GM21381 (cell line): ENCODE measurements around the gene FAM222A.
"Not testable (repeated sequence)": the region's sequence is repeated elsewhere in the genome, so short reads cannot be mapped to it uniquely, and the experiment has no call there.

Experiments used
- ATAC-seq: cut with Tn5 transposase; IDR thresholded peaks from one replicate; pipeline ENCODE4 v1.9.1; 2021; ENCODE audit warnings: mild to moderate bottlenecking, moderate library complexity; ENCODE audit not compliant: unreplicated experiment

FAM222A gene

DNA sequence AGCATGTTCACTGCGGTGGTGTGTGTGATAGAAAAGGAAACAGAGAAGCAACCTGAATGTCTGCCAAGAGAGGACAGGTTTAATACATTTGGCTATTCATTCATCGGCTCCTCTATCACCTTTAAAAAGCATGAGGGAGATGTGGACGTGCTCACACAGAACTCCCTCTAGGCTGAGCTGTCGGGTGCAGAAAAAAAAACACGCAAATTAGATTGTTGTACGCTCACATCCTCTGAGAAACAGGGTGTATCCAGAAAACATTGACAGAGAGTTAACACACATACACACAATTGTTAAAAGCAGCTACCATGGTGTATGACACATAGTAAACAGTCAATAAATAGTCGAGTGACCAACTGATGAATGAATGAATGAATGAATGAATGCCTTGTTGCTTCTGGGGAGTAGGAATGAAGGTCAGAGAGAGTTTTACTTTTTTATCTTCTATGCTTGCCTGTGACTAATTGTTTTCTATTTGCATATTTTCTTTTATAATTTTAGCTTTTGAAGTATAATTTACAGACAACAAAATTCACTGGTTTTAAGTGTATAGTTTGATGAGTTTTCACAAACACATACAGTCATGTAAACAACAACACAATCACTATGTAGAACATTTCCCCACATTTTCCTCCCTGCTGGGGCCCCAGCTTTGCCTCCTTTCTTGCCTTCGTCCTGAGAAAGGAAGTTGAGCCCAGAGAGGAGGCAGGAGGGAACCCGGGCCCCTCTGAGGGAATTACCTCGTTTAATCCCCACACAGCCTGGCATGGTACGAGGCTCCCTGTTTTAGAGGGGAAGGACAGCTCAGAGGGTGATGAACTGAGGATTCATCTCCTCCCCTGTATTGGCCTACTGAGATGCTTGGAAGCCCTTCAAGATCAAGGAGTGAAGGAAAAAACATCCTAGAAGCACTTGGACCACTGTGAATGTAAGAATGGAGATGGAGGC lies 19.7 kb upstream of the FAM222A start:
- no peak for ATAC-seq

DNA sequence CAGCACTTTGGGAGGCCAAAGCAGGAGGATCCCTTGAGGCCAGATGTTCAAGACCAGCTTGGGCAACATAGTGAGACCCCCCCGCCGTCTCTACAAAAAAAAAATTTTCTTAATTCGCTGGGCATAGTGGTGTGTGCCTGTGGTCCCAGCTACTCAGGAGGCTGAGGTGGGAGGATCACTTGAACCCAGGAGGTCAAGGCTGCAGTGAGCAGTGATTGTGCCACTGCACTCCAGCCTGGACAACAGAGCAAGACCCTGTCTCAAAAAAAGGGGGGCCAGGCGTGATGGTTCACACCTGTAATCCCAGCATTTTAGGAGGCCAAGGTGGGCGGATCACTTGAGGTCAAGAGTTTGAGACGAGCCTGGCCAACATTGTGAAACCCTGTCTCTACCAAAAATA lies 19.0 kb upstream of the FAM222A start:
- not testable (repeated sequence) for ATAC-seq

DNA sequence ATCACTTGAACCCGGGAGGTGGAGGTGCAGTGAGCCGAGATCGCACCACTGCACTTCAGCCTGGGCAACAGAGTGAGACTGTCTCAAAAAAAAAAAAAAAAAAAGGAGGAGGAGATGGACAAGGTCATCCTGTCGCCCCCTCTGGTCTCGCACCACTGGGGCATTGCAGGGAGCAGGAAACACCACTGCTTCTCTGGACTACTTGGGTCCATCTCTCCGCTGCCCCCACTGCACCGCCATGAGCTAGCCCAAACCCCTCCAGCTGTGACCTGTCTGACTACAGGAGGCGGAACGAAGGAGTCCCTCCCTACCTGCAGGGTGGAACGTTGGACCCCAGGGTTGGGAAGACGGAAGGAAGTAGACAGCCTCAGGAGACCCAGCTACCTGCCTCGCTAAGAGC lies 18.2 kb upstream of the FAM222A start:
- no peak for ATAC-seq

DNA sequence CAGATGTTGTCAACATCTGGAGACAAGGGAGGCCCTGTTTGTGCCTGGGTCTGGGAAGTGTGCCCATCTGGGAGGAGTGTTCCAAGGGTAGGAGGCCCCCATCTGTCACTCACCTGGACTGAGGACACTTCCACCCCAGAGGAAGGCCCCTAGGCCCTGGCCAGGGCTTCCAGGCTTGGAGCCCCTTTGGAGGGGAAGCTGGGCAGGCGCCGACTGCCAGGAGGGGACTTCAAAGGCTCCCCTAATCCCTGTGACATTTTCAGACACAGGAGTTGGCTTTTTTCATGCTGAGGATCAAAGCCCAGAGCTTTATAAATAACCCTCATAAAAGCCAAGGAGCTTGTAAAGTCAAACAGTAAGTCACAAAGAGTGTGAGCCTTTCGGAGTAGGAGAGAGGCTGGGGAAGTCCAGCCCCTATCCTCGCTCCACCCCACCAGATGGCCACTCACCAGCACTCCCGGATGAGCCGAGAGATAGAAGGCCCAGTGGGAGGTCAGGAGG lies 17.6 kb upstream of the FAM222A start:
- no peak for ATAC-seq

DNA sequence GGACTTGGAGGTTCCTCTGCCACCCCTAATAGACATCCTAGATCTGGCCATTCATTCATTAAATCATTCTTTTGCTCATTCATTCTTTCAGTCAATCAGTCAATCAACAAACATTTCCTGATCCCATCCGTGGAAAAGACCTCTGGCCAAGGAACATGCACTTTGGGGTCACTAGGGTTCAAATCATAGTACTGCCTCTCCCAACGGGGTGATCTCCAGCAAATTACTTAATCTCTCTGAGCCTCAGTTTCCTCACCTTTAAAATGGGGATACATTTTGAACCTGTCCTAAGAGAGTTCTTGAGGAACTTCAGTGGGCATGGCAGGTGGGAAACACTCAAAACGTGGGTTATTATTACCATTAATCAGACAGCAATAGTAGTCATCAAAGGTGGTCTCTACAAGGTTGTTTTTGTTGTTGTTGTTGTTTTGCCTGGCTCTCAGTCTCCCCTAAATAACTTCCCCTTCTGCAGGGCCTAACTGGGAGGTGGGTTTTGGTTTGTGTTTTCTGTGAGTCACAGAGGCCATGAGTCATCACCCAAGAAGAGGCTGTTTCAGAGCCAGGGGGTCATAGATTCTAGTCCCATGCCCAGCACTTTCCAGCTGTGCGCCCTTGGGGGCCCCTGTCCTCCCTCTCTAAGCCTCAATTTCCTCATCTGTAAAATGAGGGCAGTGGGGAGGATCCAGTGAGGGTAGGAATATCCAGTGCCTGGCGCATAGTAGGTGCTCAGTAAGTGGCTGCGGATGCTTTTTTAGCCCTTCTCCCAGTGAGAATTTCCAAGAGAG lies 16.9 kb upstream of the FAM222A start:
- no peak for ATAC-seq

DNA sequence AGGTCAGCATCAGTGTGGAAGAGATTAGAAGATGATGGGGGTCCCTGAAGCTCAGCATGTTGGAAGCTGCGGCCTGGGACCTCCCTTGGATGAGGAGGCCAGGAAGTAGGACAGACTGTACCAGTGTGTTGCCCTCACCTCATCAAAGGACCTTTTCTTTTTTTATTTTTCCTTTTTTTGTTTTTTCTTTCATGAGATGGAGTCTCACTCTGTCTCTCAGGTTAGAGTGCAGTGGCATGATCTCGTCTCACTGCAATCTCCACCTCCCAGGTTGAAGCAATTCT lies 16.4 kb upstream of the FAM222A start:
- ATAC-seq = no peak

DNA sequence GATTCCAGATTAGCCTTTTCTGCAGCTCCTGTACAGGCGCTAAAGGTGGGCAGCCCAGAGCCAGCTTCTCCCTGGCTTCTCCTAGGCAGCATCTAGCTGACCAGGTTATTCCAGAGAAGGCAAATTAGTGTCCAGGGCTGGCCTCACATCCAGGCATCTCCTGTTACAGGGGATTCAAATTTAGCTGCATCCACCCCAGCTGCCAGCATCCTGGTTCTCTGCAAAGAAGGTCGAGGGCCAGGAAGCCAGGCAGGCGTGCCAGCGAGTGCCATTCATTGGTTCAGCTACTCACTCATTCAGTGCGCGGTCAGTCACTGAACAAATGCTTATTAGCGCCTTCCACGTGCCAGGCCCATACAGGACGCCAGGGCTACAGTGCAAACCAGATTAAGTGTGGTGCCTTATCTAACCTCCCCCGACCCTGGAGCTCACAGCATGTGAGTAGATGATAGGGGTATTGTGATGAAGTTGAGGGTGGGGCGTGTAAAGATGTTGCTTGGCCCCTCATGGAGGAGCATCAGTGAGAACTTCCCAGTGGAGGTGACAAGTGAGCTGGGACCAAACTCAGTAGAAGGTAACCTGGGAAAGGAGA lies 15.7 kb upstream of the FAM222A start:
- ATAC-seq = no peak

DNA sequence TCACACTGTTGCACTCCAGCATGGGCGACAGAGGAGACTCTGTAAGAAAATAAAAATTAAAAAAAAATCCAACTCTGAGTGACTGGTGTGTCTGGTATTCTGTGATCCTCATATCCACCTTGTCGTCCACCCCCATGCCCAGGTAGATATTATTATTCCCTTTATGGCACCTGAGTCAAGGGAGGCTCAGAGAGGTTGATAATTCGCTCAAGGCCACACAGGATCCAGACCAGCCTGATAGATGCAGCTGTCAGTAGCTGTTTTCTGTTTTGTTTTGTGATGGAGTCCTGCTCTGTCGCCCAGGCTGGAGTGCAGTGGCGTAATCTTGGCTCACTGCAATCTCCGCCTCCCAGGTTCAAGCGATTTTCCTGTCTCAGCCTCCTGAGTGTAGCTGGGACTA lies 14.8 kb upstream of the FAM222A start:
- ATAC-seq = no peak

DNA sequence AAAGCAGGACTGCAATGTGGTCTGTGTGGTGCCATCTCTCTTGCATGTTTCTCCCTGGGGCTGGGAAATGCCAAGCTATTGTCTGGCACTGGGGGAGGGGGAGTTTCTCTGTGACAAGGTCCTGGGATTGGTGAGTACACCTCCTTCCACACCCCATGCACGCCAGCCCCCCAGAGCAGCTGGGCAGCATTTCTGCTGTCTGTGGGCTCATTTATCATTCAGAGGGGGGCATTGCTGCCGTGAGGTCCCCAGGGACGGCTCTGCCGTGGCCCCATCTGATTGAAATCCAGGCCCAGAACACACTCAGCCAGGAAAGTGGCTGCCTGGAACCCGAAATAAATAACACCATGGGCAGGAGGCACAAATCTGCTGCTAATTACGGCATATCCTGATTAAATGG lies 12.6 kb upstream of the FAM222A start:
- ATAC-seq = no peak

DNA sequence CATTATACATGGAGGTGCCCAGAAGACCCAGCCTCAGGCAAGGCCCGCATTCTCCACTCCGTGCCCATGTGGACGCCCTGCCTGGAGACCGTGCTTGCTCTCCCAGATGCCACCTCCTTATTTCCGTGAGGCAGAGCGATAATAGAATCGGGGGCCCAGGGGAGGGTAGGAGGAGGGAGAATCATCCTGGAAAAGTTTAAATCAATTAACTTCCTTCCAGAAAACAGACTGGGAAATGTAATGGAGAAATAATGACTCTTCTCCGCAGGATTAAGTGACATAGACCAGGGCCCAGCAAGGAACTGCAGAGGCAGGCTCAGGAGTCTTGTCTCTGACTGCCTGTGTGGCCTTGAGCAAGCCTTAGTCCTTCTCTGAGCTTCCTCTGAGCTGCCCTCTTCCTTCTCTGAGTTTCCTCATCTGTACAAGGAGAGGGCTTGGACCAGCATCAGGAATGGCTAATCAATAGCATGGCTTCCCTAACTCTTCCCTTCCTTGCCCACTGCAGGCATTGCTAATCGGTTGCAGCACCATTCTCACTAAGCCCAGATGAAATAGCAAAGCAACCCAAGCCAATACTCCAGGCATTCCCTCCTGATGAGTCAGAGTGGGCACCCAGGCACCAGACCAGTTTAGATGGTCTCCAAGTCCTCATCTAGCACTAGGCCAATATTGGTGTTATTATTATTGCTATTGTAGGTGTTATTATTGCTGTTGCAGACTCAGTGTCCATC lies 11.3 kb upstream of the FAM222A start:
- no peak for ATAC-seq

DNA sequence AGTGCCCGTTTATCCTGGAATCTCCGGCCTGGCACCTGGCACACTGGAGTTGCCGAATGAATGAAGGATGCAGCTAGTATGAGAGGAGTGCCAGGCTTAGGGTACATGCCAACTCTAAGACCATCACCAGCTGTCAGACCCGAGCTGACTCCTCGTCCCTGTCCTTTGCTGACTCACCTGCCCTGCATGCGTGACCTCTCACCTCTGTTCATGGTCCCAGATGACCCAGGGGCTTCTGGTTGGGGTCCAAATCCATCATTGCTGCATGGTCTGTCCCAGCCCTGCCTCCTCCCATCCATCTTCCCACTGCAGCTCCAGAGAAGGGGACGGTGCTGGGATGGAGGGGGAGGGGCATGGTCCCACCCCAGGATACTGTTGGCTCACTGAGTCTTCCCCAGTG lies 9.9 kb upstream of the FAM222A start:
- ATAC-seq = no peak

DNA sequence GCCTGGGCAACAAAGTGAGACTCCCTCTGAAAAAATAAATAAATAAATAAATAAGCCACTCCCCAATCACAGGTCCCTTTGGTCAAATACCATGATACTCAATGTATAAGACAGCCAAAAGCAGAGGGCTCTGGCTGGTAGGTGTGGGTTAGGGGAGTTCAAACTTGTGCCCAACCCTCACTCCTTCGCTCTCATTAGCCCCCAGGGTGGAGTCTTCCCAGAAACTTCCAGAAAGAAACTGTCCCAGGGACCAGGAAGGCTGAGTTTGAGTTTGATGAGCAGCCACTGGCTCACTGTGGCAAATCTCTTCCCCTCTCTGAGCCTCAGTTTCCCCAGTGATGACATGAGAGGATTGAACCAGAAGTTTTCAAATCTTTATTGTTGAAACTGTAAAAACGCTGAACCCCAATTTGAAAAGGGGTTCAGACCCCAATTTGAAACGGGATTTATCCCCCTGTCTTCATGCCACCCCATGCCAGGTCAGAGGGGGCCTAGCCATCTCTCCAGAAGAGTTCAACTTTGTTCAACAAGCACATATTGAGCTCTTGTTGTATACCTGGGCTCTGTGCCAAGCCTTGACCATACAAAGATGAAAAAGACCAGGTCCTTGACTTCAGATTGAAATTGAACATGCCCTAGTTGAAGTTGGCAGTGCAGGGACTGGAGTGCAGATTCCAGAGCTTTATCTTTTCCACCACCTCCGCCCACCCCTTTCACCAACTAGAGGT lies 9.1 kb upstream of the FAM222A start:
- ATAC-seq = no peak

DNA sequence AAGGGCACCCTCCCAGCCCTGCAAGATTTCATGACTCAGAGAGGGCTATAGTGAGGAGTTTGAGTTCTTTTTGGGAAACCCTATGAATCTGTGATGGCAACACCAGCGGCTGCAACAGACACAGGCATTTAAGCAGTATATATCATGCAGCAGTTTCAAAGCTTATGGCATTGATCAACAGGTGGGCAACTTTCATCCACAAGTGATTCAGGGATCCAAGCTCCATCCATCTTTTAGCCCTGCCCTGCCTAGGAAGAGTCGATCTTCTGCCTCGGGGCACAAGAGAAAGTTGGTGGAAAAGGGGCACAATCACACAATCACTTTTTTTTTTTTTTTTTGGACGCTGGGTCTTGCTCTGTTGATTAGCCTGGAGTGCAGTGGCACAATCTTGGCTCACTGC lies 8.3 kb upstream of the FAM222A start:
- ATAC-seq = no peak

DNA sequence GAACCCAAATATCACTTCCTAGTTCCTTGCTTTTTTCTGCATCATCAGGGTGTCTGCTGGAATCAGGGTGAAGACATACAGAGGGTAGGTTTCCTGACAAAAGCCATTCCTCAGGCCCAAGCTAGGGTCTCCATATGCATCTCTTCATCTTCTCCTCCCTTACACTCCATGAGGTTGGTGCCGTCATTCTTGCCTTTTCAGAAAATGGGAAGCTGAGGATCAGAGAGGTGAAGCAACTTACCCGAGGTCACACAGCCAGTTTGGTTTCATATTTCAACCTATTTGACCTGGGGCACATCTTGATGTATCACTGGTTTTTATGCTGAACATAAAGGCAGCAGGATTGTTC lies 7.3 kb upstream of the FAM222A start:
- no peak for ATAC-seq

DNA sequence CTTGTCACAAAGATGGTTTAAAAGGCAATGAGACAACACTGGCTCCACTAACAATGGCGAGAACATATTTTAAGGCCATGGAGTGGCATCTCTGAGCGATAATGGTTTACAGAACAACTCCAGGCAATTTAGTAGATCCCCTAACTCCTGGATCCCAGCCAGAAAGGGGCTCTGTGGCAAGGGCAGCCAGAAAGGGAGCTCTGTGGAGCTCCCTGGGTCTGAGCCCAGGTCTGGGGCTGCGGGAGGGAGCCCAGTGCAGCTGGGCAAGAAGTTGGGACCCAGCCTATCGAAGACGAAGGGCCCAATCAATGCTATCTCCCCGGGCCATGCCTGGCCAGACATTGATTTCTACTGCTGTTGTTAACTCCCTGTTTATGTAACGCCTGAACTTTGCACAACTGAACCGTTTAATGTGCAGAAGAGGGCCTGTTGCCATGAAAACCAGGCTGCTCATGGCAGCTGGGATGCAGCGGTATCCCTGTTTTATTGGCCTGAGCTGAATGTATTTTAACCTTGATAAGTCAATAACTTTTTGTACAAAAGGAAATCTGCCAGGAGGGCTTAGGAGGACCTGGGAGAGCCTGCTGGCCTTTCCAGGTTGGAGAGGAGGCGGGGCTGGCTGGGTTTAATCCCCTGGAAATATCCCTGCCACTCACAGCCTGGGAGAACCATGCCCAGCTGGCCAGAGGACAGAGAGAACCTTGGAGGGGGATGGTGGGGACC lies 6.7 kb upstream of the FAM222A start:
- ATAC-seq = no peak

DNA sequence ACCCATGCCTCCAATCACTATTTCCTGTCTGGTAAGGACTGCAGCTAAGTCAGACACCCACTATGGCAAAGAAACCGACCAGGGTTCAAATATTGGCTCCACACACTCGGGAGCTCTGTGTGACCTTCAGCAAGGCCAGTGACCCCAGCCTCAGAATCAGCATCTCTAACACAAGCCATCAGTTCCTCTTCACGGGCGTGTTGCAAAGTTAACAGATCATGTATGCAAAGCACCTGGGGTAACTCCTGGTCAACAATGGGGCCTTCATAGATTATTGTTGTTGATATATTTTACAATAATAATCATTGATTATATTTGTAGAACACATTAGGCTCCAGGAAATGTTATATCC lies 6.2 kb upstream of the FAM222A start:
- ATAC-seq = no peak

DNA sequence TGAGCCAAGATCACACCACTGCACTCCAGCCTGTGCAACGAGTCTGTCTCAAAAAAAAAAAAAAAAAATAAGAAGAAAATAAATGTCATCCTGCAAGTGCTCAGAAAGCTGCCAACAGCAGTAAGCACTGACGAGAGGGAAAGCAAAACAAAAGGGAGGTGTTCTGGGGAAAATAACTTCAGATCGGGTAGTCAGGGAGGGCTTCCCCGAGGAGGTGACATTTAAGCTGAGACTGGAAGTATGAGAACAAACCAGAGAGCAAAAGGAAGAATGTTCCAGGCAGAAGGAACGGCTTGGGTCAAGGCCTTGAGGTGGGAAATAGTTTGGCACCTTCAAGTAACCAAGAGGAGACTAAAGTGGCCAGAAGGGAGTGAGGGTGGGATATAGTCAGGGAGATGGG lies 4.7 kb upstream of the FAM222A start:
- ATAC-seq = no peak

DNA sequence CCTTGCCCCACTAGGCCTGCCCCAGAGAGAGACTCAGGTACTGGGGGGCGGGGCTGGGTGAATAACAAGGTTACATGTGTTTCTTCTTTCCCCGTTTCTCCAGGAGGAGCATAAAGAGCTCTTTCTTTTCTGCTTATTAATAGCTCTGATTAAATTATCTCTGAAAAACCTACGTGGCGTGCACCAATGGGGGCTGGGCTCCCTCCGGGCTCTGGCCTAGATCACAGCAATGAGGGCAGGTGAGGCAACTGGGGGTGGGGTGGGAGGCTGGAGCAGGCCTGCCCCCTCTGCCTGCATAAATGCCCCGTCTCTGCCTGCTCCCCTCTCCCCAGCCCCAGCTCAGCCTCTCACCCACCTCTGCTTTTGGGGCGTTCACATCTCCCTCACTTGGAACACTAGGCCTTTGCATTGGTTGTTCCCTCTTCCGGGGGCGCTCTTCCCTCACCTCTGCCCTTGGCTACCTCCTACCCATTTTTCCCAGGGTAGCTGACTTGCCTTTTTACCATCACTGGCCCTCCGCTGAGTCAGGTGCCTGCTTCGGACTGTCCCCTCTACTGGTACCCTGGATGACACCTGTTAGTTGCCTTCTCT lies 4.1 kb upstream of the FAM222A start:
- ATAC-seq = no peak

DNA sequence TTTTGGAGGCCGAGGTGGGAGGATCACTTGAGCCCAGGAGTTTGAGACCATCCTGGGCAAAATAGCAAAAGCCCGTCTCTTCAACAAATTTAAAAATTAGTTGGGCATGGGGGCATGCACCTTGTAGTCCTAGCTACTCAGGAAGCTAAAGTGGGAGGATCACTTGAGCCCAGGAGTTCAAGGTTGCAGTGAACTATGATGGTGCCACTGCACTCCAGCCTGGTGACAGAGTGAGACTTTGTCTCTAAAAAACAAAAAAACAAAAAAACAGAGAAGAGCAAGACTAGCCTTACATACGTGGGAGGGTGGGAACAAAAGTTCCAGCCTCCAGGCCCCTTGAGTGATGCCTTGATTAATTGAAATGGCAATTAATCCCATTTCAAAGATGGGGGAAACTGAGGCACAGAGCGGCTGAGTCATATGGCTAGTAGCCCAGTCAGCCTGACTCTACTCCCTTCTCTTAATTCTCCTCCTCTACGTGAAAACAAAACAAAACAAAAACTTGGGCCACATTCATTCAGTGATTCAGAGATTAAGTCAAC lies 3.3 kb upstream of the FAM222A start:
- ATAC-seq = no peak
